ENCODE measurements around the gene RNASE4.
A peak's percentile ranks its signal among the peaks of the same experiment; 100 is the strongest.

Gene RNASE4

DNA sequence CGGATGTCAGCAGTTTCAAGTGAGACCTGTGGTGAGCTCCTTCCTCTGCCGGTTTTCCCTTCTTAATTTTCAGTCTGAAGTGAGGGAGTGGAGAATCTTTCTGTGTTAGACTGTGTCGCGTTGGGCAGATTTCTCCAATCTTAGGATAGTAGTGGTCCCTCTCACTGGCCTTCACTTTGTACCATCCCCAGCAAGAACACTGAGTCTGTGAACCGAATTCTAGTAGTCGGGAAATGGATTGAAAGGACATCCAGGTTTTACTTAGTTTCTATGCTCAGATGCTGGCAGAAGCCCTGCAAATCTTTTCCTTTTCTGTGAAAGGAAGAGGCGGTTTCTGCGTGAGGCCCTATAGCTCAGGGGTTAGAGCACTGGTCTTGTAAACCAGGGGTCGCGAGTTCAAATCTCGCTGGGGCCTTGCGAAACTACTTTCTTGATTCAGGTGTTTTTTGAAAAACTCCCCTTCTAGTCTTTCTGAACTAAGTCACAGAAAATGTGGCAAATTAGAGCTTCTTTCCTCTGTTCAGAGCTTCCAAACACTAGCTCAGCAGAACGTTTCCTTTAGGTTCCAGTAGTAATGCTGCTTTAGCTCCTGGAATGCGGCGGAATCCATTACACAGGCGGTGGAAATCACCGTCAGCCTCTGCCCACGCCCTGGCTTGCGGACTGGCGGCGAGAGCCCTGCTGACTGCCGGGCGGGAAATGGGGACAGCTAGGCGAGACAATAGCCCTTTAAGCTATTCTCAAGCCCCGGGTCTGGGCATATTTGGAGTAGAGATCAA, 2.8 kb upstream of the RNASE4 start:
- H3K9me3 ChIP-seq: no peaks in the 10 kb centered on the region
- H3K36me3 ChIP-seq (replicated peaks): no peaks in the 10 kb centered on the region
- in situ Hi-C loops (cut with MboI; ENCODE audit: low sequenced_read_pairs): loop anchor here (5.0 kb wide), 1 partner anchor 49 kb away; no protein-coding TSS in a partner anchor
- DNase-seq (ENCODE audit: low spot score in 2 of 2): peak; percentile 81 to 90
- H3K27me3 ChIP-seq (ENCODE audit: low read depth): no peaks in the 10 kb centered on the region
- peak overlapping the region; percentile 59 for H3K4me3 ChIP-seq
- H3K4me1 ChIP-seq: peaks cover 6% of the 10 kb centered on the region; the same call in 1 of the 2 replicates

DNA sequence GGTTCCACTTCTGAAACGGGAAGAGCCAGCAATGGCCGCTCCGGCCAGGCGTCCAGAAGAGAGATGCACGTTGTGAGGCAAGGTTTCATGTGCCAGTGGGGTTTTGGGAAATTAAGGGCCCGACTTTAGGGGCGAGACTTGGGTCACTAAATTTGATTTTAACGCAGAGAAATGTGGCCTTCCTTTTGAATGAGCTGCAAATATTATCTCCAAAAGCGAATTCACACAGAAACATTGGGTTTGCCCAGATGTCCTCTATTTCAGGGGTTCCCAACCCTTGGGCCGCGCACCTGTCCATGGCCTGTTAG, 2.3 kb upstream of the RNASE4 start:
- Histone ChIP-seq H3K9me3 (no peaks in the 10 kb centered on the region), H3K27me3 (ENCODE audit: low read depth) (no peaks in the 10 kb centered on the region), H3K36me3 (replicated peaks) (no peaks in the 10 kb centered on the region), H3K4me1 (peaks cover 6% of the 10 kb centered on the region; the same call in 1 of the 2 replicates), H3K4me3 (peak overlapping the region; percentile 59)
- DNase-seq (ENCODE audit: low spot score in 2 of 2): no peak
- in situ Hi-C loops (cut with MboI; ENCODE audit: low sequenced_read_pairs): loop anchor here (5.0 kb wide), 1 partner anchor 50 kb away; no protein-coding TSS in a partner anchor

DNA sequence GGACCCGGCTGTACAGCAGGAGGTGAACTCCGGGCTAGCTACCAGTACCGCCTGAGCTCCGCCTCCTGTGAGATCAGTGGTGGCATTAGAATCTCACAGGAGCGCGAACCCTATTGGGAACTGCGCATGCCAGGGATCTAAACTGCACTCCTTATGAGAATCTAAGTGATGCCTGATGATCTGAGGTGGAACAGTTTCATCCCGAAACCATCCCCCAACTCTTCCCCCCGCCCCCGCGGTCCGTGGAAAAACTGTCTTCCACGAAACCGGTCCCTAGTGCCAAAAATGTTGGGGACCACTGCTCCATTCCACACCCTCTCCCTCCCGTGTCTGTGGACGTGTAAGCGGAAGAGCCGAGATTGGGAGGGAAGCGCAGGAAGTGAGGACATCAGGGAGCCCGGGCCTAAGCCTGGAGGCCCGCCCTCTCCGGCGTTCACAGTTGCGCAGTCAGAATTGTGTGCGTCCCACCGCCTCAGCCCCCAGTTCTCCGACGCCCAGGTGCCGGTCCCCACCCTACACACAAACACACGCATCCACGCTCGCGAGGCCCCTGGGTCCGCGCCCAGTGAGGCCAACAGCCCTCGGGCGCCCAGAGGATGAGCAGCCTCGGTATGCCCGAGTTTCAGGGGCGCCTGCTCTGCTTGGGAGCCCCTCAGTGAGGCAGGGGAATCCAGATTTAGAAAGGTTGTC, 1.8 kb upstream of the RNASE4 start:
- peak overlapping the region; percentile 59 for H3K4me3 ChIP-seq
- DNase-seq (ENCODE audit: low spot score in 2 of 2): peak; percentile 80 to 88
- H3K4me1 ChIP-seq: peaks cover 6% of the 10 kb centered on the region; the same call in 1 of the 2 replicates
- in situ Hi-C loops (cut with MboI; ENCODE audit: low sequenced_read_pairs): loop anchor here (5.0 kb wide), 1 partner anchor 50 kb away; no protein-coding TSS in a partner anchor
- no peaks in the 10 kb centered on the region for H3K27me3 ChIP-seq (ENCODE audit: low read depth)
- no peaks in the 10 kb centered on the region for H3K9me3 ChIP-seq
- no peaks in the 10 kb centered on the region for H3K36me3 ChIP-seq (replicated peaks)

DNA sequence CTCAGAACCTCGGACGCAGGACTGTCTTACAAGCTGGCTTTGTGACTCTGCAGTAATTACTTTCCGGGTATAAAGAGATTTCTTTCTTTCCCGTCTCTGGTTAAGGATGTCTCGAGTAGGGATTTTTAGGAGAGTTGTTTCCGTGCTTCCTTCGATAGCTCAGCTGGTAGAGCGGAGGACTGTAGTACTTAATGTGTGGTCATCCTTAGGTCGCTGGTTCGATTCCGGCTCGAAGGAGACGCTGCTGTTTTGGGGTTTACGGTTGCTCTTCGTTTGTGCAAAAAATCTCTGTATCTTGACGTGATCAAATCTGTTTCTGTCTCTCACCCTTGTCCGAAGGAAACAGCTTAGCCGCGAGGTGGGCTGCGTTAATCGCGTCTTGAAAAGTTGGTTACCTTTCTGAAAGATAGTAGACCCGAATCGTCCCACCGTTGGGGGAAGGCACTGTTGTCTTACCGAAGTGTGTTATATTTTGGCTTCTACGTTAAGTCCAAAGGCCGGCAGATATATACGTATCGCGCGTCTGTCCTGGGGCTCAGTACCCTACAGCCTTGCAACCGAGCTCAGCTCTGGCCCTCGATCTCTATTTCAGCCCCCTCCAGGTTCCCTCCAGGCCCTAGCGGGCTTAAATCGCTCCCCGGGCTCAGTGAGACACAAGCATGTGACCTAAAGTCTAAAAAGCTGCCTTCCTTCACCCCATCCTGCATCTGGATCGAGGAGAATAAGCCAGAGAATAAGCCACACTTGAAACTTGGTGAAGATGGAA, 1.1 kb upstream of the RNASE4 start:
- peaks cover 6% of the 10 kb centered on the region; the same call in 1 of the 2 replicates for H3K4me1 ChIP-seq
- H3K4me3 ChIP-seq: peak overlapping the region; percentile 59
- H3K36me3 ChIP-seq (replicated peaks): no peaks in the 10 kb centered on the region
- no peaks in the 10 kb centered on the region for H3K27me3 ChIP-seq (ENCODE audit: low read depth)
- H3K9me3 ChIP-seq: no peaks in the 10 kb centered on the region
- peak; percentile 89 to 91 for DNase-seq (ENCODE audit: low spot score in 2 of 2)
- in situ Hi-C loops (cut with MboI; ENCODE audit: low sequenced_read_pairs): loop anchor here (5.0 kb wide), 1 partner anchor 51 kb away; no protein-coding TSS in a partner anchor

DNA sequence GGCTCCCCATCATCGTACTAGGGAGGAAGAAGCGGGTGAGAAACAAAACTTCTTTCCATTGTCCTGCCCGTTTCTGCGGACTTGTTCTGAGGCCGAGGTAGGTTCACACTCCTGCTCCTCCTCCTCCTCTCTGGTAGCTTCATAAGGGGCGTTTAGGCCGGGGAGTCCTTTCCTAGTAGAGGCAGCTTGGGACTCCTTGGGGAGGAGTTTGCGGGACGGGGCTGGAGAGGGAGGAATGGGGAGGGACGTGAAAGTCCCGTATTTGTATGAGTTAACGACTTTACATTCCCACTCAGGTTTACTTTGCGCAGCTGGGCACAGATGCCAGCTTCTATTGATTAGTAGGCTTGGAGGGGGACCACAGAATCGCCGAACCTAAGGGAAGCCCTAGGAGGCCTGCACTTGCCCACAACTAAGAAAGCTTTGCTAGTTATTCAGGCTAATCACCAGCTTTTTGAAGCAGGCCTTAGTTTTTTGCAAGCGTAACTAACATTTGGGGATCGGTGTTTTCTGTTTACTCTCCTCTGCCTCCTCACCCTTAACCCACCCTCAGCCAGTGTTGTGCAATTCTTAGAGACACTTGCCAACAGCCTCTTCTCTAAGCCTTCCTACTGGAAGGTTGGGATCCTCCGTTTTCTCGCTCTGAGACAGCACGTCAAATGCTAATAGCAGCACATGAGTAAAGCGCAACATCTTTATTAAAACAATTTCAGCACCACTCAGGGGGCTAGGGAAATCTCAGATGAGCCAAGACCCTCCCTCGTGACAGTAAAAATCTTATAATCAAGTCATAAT, 499 bp downstream of the RNASE4 start:
- H3K27me3 ChIP-seq (ENCODE audit: low read depth): no peaks in the 10 kb centered on the region
- in situ Hi-C loops (cut with MboI; ENCODE audit: low sequenced_read_pairs): loop anchor here (5.0 kb wide), 1 partner anchor 53 kb away; no protein-coding TSS in a partner anchor
- H3K36me3 ChIP-seq (replicated peaks): no peaks in the 10 kb centered on the region
- peak overlapping the region; percentile 59 for H3K4me3 ChIP-seq
- H3K9me3 ChIP-seq: no peaks in the 10 kb centered on the region
- H3K4me1 ChIP-seq: peaks cover 6% of the 10 kb centered on the region; the same call in 1 of the 2 replicates
- peak; percentile 54 to 66 for DNase-seq (ENCODE audit: low spot score in 2 of 2)

DNA sequence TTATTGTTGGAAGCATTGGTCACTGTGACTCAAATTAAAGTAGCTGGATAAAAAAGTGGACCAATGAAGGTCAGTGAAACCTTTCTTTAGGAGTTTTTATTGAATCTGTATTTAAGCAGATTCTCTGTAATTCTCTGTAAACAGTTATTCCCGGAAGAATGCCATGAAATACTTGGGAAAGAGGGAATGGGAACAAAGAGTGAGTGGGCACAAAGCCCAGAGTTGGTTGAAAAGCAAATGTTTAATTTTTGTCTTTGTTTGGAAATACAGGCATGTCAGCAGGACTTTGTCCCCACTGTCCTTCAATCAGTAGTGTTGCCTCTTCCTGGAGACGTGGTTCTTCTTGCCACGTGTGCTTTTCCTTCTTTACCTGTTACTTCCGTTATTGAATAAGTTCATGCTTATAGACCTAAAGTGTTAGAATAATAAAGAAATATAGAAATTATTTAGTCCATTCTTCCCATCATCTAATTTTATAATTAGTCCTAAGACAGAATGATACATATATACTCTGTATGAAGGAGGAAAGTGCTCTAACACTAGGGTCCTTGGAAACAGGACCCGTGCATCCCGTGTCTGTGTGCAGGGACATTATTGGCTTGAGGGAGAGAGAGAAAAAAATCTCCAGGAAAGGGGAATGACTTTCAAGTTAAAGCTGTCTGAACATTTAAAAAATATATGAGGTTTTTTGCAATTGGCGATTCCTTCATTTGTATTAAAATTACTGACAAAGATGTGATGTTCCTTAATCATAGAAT, 2.2 kb downstream of the RNASE4 start:
- Histone ChIP-seq H3K9me3 (no peaks in the 10 kb centered on the region), H3K36me3 (replicated peaks) (no peaks in the 10 kb centered on the region), H3K4me1 (peaks cover 7% of the 10 kb centered on the region), H3K4me3 (no peak overlapping the region), H3K27me3 (ENCODE audit: low read depth) (no peaks in the 10 kb centered on the region)
- DNase-seq (ENCODE audit: low spot score in 2 of 2): no peak
- in situ Hi-C loops (cut with MboI; ENCODE audit: low sequenced_read_pairs): no loop called here

DNA sequence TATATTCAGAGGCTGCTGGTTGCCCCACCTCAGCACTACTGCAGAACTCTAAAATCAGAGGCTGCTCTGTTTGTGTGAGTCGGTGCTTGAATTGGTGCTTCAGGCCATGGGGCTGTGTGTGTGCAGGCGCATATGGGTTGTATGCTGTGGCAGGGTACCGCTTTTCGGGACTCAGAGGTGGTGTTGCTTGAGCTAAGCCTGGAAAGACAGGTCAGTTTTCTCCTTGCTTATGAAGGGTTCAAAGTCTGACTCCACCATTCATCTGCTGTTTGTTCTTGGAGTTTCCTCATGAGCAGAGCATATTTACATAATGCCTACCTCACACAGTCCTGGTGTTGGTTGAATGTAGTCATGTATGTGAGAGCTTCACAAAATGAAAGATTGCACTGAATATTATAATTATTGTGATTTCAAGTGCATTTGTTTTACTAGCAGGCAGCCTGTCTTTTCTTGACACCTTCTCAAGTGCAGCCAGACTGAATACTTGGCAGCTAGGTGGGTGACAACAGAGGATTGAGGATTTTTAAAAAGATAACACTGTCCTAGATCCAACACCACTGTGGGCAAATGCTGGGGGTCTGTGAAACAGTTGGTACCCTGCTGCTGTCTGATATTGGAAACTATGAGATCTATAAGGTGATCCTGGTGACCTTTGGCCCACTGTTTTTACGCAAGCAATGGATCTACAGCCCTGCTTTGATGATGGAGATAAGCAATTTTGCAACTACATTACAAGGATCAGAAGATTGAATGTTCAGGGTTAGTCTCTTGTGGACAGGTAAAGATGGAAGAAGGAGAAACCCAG, 3.2 kb downstream of the RNASE4 start:
- Histone ChIP-seq H3K4me3 (no peak overlapping the region), H3K27me3 (ENCODE audit: low read depth) (no peaks in the 10 kb centered on the region), H3K9me3 (no peaks in the 10 kb centered on the region), H3K4me1 (peaks cover 7% of the 10 kb centered on the region), H3K36me3 (replicated peaks) (no peaks in the 10 kb centered on the region)
- no peak for DNase-seq (ENCODE audit: low spot score in 2 of 2)
- in situ Hi-C loops (cut with MboI; ENCODE audit: low sequenced_read_pairs): no loop called here

DNA sequence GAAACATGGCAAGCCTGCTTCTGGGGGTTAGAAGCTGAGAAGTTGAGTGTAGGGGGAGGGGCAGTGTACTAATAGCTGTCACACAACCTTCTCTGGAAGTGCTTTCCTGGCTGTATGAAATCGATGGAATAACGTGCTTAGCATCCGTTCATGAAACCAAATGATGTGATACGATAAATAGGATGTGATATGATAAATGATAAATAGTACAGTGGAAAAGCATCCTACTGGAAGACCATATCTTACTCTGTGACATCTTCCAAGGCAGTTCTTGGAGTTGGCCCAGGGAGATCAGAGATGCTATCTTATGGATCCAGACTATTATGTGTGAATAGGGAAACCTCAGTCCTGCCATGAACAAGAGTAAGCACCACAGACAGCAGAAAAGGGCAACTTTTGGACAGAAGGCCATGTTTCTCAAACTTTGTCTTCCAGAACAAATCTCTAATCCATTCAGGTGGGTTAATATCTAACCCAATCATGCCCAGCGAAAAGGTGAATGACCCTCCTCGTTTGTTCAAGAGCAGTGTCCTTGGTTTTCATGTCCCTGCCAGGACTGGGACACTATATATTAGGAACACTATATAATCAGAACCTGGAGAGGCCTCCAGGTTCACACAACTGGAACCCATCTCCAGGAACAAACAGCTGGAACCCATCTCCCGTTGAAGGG, 3.9 kb downstream of the RNASE4 start, which contains the start of gene ANG:
Gene ANG, plus strand, starts transcription at position 598 of the 673 bp plus-strand sequence. CDS start 4,801 bp downstream, outside the sequence.
- in situ Hi-C loops (cut with MboI; ENCODE audit: low sequenced_read_pairs): no loop called here
- no peaks in the 10 kb centered on the region for H3K36me3 ChIP-seq (replicated peaks)
- no peaks in the 10 kb centered on the region for H3K9me3 ChIP-seq
- H3K27me3 ChIP-seq (ENCODE audit: low read depth): no peaks in the 10 kb centered on the region
- peaks cover 7% of the 10 kb centered on the region for H3K4me1 ChIP-seq
- H3K4me3 ChIP-seq: no peak within 1 kb of the TSS
- no peak for DNase-seq (ENCODE audit: low spot score in 2 of 2)

DNA sequence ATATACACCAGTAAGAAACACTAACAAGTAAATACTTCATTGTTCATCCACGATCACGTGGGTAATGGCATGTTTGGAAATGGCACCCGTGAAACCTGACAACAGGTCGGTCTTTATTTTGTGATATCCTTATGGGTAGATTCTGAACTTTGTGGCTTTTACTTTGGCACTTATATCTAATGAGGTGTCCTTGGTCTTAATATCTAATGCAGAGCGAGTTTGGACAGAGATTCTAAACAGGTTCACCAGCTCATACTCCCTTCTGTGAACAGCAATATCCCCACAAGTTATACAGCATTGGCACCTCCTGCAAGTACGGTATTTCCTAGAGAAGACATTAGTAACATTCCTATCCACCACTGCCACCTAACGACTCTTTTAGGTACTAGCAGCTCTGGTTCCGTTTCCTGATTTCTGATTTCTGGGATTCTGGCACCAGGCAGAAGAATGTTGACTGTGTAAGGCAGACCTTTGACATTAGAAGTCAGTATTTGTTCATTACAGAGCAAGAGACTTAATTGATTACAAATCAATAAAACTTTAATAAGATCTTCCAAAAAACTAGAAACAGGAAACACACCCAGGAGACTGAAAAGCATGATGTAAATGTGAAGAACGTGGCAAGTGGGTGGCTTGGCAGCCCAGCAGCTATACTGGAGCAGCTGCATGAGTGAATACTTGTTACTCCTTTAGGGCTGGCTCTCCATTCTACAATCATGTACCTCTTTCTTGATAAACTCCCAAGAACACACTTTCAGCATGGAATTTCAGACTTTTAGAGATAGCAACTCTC, 6.7 kb downstream of the RNASE4 start:
- H3K36me3 ChIP-seq (replicated peaks): no peaks in the 10 kb centered on the region
- peak overlapping the region; percentile 5; the same call in 1 of the 2 replicates for H3K4me3 ChIP-seq
- in situ Hi-C loops (cut with MboI; ENCODE audit: low sequenced_read_pairs): no loop called here
- peak; percentile 55 to 81 for DNase-seq (ENCODE audit: low spot score in 2 of 2)
- peaks cover 4% of the 10 kb centered on the region for H3K4me1 ChIP-seq
- H3K27me3 ChIP-seq (ENCODE audit: low read depth): no peaks in the 10 kb centered on the region
- H3K9me3 ChIP-seq: no peaks in the 10 kb centered on the region

DNA sequence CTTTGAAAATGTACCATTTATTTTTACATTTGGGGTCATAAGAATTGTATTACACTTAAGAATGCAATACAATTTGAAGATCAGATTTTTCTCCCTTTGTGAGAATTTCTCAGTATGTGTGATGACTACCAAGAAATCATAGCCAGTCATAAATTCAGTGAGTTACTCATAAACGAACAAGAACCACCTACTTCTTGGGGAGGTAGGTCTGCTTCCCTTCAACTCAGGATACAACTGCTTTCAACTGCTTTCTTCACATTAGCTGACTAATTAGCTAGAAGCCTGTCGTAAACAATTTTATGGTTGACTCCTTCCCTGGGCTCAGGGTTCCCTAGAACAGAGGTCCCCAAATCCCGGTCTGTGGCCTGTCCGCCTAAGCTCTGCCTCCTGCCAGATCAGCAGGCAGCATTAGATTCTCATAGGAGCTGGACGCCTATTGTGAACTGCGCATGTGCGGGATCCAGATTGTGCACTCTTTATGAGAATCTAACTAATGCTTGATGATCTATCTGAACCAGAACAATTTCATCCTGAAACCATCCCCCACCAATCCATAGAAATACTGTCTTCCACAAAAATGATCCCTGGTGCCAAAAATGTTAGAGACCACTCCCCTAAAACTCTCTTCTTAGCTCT, 7.9 kb downstream of the RNASE4 start:
- Histone ChIP-seq H3K36me3 (replicated peaks) (no peaks in the 10 kb centered on the region), H3K4me3 (no peak overlapping the region), H3K4me1 (peaks cover 4% of the 10 kb centered on the region), H3K9me3 (no peaks in the 10 kb centered on the region), H3K27me3 (ENCODE audit: low read depth) (no peaks in the 10 kb centered on the region)
- in situ Hi-C loops (cut with MboI; ENCODE audit: low sequenced_read_pairs): no loop called here
- no peak for DNase-seq (ENCODE audit: low spot score in 2 of 2)
